Stimulated activated CD8-positive, alpha-beta memory T cell treated with anti-CD3 and anti-CD28 coated beads, Interleukin-7, amount 100 ng/mL, for 48 hours (primary cell): ENCODE data around the gene CKS2.
"Not testable (repeated sequence)": the region's sequence is repeated elsewhere in the genome, so short reads cannot be mapped to it uniquely, and the experiment has no call there.

Source experiments
- DNase-seq, 2 donors: peaks; one replicate each; pipeline ENCODE4 v3.0.0-alpha.2; 2020; ENCODE audit warnings: low read depth in 1 of 2; ENCODE audit errors: extremely low read depth in 1 of 2

The CKS2 gene

GRCh38 chr9:89309608-89310474 is 1.2 kb upstream of the CKS2 start:
- DNase-seq: no peak

- DNase-seq: no peak
Observed at GRCh38 chr9:89311346-89312221, 589 bp downstream of the CKS2 start.

- no peak for DNase-seq
Observed at GRCh38 chr9:89312222-89312571, 1.2 kb downstream of the CKS2 start.

- DNase-seq: no peak
Observed at GRCh38 chr9:89313842-89314241, 2.8 kb downstream of the CKS2 start.

- no peak for DNase-seq
Observed at GRCh38 chr9:89314955-89315354, 4.0 kb downstream of the CKS2 start.

- no peak for DNase-seq
Observed at GRCh38 chr9:89315482-89315881, 4.5 kb downstream of the CKS2 start.

- DNase-seq: no peak
Observed at GRCh38 chr9:89317282-89317681, 6.3 kb downstream of the CKS2 start.

GRCh38 chr9:89318123-89319014 is 7.4 kb downstream of the CKS2 start, which contains the start of gene SECISBP2:
SECISBP2 (plus strand) TSS chr9:89318500; CDS start chr9:89318577, 77 bp downstream.
- peak; percentile 92 for DNase-seq

- DNase-seq: no peak
Observed at GRCh38 chr9:89319015-89319905, 8.3 kb downstream of the CKS2 start.

- DNase-seq: no peak
Observed at GRCh38 chr9:89323390-89323789, 12.4 kb downstream of the CKS2 start.

GRCh38 chr9:89325733-89326132 is 14.7 kb downstream of the CKS2 start:
- DNase-seq: no peak

- no peak for DNase-seq
Observed at GRCh38 chr9:89328064-89328463, 17.1 kb downstream of the CKS2 start.

- no peak for DNase-seq
Observed at GRCh38 chr9:89329917-89330316, 18.9 kb downstream of the CKS2 start.

GRCh38 chr9:89330513-89330912 is 19.5 kb downstream of the CKS2 start:
- no peak for DNase-seq

- DNase-seq: no peak
Observed at GRCh38 chr9:89339807-89340206, 28.8 kb downstream of the CKS2 start.

GRCh38 chr9:89340332-89340731 is 29.3 kb downstream of the CKS2 start:
- no peak for DNase-seq

GRCh38 chr9:89342213-89342612 is 31.2 kb downstream of the CKS2 start:
- no peak for DNase-seq

GRCh38 chr9:89342948-89343347 is 32.0 kb downstream of the CKS2 start:
- DNase-seq: no peak

GRCh38 chr9:89343812-89344211 is 32.8 kb downstream of the CKS2 start:
- DNase-seq: not testable (repeated sequence)

GRCh38 chr9:89345476-89345875 is 34.5 kb downstream of the CKS2 start:
- no peak for DNase-seq
